Esophagus muscularis mucosa (tissue), 4 donors: ENCODE results near the gene ARL11. TPM values are rescaled to one million over a fixed set of nuclear protein-coding genes. Genes with fewer than 3 reads are reported as not detected.
A peak's percentile ranks its signal among the peaks of the same experiment; 100 is the strongest.

Experiments
- DNase-seq: peaks from one replicate; pipeline ENCODE4 v3.0.0-alpha.2; 2017; ENCODE audit errors: extremely low spot score
- H3K27ac ChIP-seq, 4 donors: fragments of 200-600 bp; sonication (generic); replicated peaks in 1 of 4; 1 replicate in 3 of 4; 2 replicates in 1 of 4; pipeline ENCODE4 v1.5.1; 2016 to 2019; ENCODE audit warnings: mild to moderate bottlenecking in 1 of 4
- H3K27me3 ChIP-seq, 4 donors: fragments of 200-600 bp; sonication (generic); one replicate each; pipeline versions ENCODE4 v1.5.1 to v1.6.0; 2016 to 2019
- H3K36me3 ChIP-seq, 4 donors: fragments of 200-600 bp; sonication (generic); one replicate each; pipeline ENCODE4 v1.5.1; 2016 to 2019
- H3K4me1 ChIP-seq, 4 donors: fragments of 200-600 bp; sonication (generic); one replicate each; pipeline ENCODE4 v1.5.1; 2016 to 2019
- H3K4me3 ChIP-seq, 4 donors: fragments of 200-600 bp; sonication (generic); 1 replicate in 2 of 4; 2 replicates in 2 of 4; pipeline ENCODE4 v1.5.1; 2016 to 2019; ENCODE audit warnings: mild to moderate bottlenecking in 4 of 4, moderate library complexity in 1 of 4
- H3K9me3 ChIP-seq, 4 donors: fragments of 200-600 bp; sonication (generic); 1 replicate in 3 of 4; 2 replicates in 1 of 4; pipeline ENCODE4 v1.5.1; 2016 to 2019
- EP300 ChIP-seq: sonication (generic); formaldehyde crosslinking; IDR thresholded peaks from one replicate; pipeline ENCODE4 v1.6.1; 2017; ENCODE audit warnings: antibody characterized with exemption
- POLR2A ChIP-seq: fragments of 450-650 bp; IDR thresholded peaks from one replicate; pipeline ENCODE4 v1.6.1; 2017; ENCODE audit warnings: antibody characterized with exemption, moderate library complexity, mild to moderate bottlenecking, low read depth
- POLR2AphosphoS5 ChIP-seq, 2 donors: sonication (generic); formaldehyde crosslinking; IDR thresholded peaks; one replicate each; pipeline ENCODE4 v1.6.1; 2017; ENCODE audit warnings: antibody characterized with exemption in 2 of 2
- WGBS: methylation state at CpG from one replicate; pipeline ENCODE4 v1.1.5; 2018; 5-methylcytosine and 5-hydroxymethylcytosine counted together
- intact Hi-C: fragments of 100-400 bp; cut with DNase I; formaldehyde crosslinking; loops from one replicate; pipeline ENCODE4 v1.15.1; 2023
- total RNA-seq, 4 donors: library from RNA; depleted of rRNA; stranded (reverse); fragments of >200 nt; gene quantifications; one replicate each; pipeline versions ENCODE4 v1.1.0 to v1.2.1, GENCODE V29; 2016
- TF ChIP-seq, protein P1 (sequence below), 3 experiments: fragments of 200-600 bp in 2 of 3; fragments of 450-650 bp in 1 of 3; sonication (generic) in 2 of 3; IDR thresholded peaks; one replicate each; pipeline ENCODE4 v1.5.1; 2017 to 2019; ENCODE audit warnings: antibody characterized with exemption in 3 of 3, mild to moderate bottlenecking in 2 of 3, moderate library complexity in 1 of 3

Gene ARL11
- total RNA-seq, 4 donors from 2014 or later = 0.13 to 0.83 (median 0.35) TPM

- Histone ChIP-seq H3K9me3 (no peaks in the 10 kb centered on the region), H3K27me3 (no peaks in the 10 kb centered on the region), H3K36me3 (no peaks in the 10 kb centered on the region), H3K4me3 (no peak overlapping the region), H3K27ac (no peak overlapping the region), H3K4me1 (peaks cover 0 to 14% (median 9%) of the 10 kb centered on the region in 4 donors)
- DNase-seq = no peak
- intact Hi-C loops = loop anchor here (5.0 kb wide), 1 partner anchor 197 kb away; no protein-coding TSS in a partner anchor
- TF ChIP-seq POLR2AphosphoS5 (IDR thresholded peaks at IDR 0.05) (no peak), EP300 (no peak), POLR2A (no peak)
- TF ChIP-seq, protein P1, sequence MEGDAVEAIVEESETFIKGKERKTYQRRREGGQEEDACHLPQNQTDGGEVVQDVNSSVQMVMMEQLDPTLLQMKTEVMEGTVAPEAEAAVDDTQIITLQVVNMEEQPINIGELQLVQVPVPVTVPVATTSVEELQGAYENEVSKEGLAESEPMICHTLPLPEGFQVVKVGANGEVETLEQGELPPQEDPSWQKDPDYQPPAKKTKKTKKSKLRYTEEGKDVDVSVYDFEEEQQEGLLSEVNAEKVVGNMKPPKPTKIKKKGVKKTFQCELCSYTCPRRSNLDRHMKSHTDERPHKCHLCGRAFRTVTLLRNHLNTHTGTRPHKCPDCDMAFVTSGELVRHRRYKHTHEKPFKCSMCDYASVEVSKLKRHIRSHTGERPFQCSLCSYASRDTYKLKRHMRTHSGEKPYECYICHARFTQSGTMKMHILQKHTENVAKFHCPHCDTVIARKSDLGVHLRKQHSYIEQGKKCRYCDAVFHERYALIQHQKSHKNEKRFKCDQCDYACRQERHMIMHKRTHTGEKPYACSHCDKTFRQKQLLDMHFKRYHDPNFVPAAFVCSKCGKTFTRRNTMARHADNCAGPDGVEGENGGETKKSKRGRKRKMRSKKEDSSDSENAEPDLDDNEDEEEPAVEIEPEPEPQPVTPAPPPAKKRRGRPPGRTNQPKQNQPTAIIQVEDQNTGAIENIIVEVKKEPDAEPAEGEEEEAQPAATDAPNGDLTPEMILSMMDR (IDR thresholded peaks at IDR 0.05) = no peak
- WGBS = 69% methylated on average over 2 of the region's 2 CpGs
Measured at GRCh38 chr13:49649963-49650312, 21.6 kb downstream of the ARL11 start.

DNA sequence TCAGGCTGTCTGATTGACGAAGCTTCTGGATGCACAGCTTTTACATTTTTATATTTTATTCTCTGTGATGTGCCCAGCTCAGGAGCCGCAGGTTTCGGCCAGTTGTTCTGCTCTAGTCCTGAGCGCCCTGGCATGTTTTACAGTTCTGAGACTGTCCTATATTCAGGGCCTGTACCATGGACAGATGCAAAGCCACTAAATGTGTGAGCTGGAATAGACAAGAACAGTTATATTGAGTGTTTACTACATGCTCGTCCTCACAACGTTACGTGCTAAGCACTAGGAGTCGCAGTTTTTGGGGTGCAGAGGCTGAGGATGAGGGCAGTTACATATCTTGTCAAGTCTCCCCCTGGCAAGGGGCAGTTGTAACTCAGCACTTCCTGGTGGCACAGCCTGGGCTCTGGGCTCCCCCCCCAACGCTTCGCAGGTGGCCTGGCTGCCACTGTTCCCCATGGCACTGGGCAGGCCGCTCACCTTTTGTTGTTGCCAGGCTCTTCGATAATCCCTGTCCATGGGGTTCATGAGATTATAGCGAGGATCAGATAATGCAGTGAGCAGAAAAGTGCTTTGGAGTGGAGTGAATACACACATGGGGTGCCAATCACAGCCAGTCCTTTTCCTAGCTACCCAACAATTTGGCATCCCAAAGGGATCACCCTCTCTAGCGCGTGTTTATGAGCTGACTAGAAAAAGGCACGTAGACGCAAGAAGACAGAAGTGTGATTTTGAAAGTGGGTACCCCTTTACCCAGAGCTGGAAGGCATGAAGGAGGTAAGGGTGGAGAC is 23.5 kb downstream of the ARL11 start:
- intact Hi-C loops = loop anchor here (5.0 kb wide), 1 partner anchor 196 kb away; no protein-coding TSS in a partner anchor
- 84% methylated on average over 17 of the region's 17 CpGs for WGBS

GRCh38 chr13:49652355-49653305 is 24.3 kb downstream of the ARL11 start:
- Histone ChIP-seq H3K9me3 (no peaks in the 10 kb centered on the region), H3K27me3 (no peaks in the 10 kb centered on the region), H3K27ac (no peak overlapping the region), H3K36me3 (no peaks in the 10 kb centered on the region), H3K4me3 (no peak overlapping the region), H3K4me1 (peaks cover 0 to 35% (median 26%) of the 10 kb centered on the region in 4 donors)
- 60% methylated on average over 13 of the region's 16 CpGs for WGBS
- TF ChIP-seq, protein P1 (IDR thresholded peaks at IDR 0.05) = peak; percentile 23 to 53 (median 29)
- TF ChIP-seq POLR2A = no peak
- DNase-seq = no peak
- intact Hi-C loops = loop anchor here (5.0 kb wide), 1 partner anchor 195 kb away; no protein-coding TSS in a partner anchor

More for the DNA sequence above, 23.5 kb downstream of the ARL11 start:
- DNase-seq = no peak
- Histone ChIP-seq H3K27ac (no peak overlapping the region), H3K4me1 (peaks cover 0 to 26% (median 17%) of the 10 kb centered on the region in 4 donors), H3K36me3 (no peaks in the 10 kb centered on the region), H3K9me3 (no peaks in the 10 kb centered on the region), H3K4me3 (no peak overlapping the region), H3K27me3 (no peaks in the 10 kb centered on the region)
- TF ChIP-seq, protein P1 (IDR thresholded peaks at IDR 0.05) = no peak
- no peak for TF ChIP-seq POLR2AphosphoS5 (IDR thresholded peaks at IDR 0.05)
- TF ChIP-seq POLR2A = no peak
- TF ChIP-seq EP300 = no peak

DNA sequence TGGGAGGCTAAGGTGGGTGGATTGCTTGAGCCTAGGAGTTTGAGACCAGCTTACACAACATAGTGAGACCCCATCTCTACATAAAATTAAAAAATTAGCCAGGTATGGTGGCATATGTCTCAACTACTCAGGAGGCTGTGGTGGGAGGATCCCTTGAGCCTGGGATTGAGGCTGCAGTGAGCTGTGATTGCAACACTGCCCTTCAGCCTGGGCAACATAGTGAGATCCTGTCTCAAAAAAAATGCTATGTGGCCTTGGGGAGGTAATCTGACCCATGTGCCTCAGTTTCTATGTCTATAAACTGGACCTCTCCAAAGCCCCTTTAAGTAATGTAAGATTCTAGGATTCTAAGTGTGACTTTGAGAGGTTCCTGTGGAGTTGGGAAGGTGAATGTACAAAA is 25.2 kb downstream of the ARL11 start:
- no peak for DNase-seq
- no peaks in the 10 kb centered on the region for H3K36me3 ChIP-seq
- peaks cover 0 to 42% (median 30%) of the 10 kb centered on the region in 4 donors for H3K4me1 ChIP-seq
- TF ChIP-seq POLR2AphosphoS5 (IDR thresholded peaks at IDR 0.05) = no peak
- no peak for TF ChIP-seq POLR2A
- H3K27me3 ChIP-seq = no peaks in the 10 kb centered on the region
- no peaks in the 10 kb centered on the region for H3K9me3 ChIP-seq
- H3K4me3 ChIP-seq = no peak overlapping the region
- no peak overlapping the region for H3K27ac ChIP-seq
- intact Hi-C loops = loop anchor here (5.0 kb wide), 1 partner anchor 194 kb away; no protein-coding TSS in a partner anchor

DNA sequence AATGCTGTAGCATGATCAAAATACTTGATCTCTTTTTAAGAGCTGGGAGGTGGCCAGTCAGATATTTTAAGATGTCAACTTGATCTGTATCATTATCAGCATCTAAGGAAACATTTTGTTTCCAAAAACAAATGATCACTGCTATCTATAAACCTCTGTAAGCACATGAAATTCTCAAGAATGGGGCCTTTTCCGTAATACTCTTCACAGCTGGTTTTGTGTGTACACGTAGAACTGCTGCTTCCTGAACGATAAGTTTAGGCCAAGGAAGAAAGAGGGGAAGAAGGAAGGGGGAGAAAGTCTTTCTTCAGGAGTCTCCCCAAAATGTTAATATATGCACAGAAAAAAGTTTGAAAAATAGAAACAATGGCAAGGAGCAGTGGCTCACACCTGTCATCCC is 25.7 kb downstream of the ARL11 start:
- TF ChIP-seq, protein P1 (IDR thresholded peaks at IDR 0.05) = no peak
- TF ChIP-seq POLR2A (no peak), POLR2AphosphoS5 (IDR thresholded peaks at IDR 0.05) (no peak), EP300 (no peak)
- H3K27ac ChIP-seq = no peak overlapping the region
- no peaks in the 10 kb centered on the region for H3K27me3 ChIP-seq
- no peak for DNase-seq
- no peaks in the 10 kb centered on the region for H3K9me3 ChIP-seq
- intact Hi-C loops = loop anchor here (5.0 kb wide), 1 partner anchor 193 kb away; no protein-coding TSS in a partner anchor
- H3K4me1 ChIP-seq = peaks cover 0 to 42% (median 30%) of the 10 kb centered on the region in 4 donors
- peaks cover 0 to under 1% (median 0%) of the 10 kb centered on the region in 4 donors for H3K36me3 ChIP-seq
- no peak overlapping the region for H3K4me3 ChIP-seq
- 83% methylated on average over 3 of the region's 3 CpGs for WGBS
